Neural cell (in vitro differentiated cells): Measurements from ENCODE around the gene PLEKHA5. TPM values are rescaled to one million over a fixed set of nuclear protein-coding genes. Genes with fewer than 3 reads are reported as not detected.

Source experiments
- H2AFZ ChIP-seq: fragments of 200-600, 300-800 bp; sonication (generic), shearing (Covaris generic); 2 replicates; pipeline ENCODE4 v1.6.0; 2014; ENCODE audit warnings: low read depth, mild to moderate bottlenecking, antibody characterized with exemption, low read length, moderate library complexity
- H3F3A ChIP-seq: fragments of 200-600 bp; shearing (Covaris generic); 2 replicates; pipeline ENCODE4 v1.6.1; 2016; ENCODE audit warnings: mild to moderate bottlenecking, moderate library complexity, mixed read lengths, antibody characterized with exemption, low read length; ENCODE audit not compliant: insufficient read depth, poor library complexity, severe bottlenecking
- H3K27ac ChIP-seq: fragments of 200-600, 300-800 bp; sonication (generic), shearing (Covaris generic); 2 replicates; pipeline ENCODE4 v1.5.1; 2014; ENCODE audit warnings: mild to moderate bottlenecking, low read length, moderate library complexity
- H3K27me3 ChIP-seq: fragments of 300-800, 200-600 bp; sonication (generic), shearing (Covaris generic); 2 replicates; pipeline ENCODE4 v1.6.0; 2014; ENCODE audit warnings: mild to moderate bottlenecking, low read depth, low read length, moderate library complexity; ENCODE audit not compliant: insufficient read depth
- H3K36me3 ChIP-seq: fragments of 300-800, 200-600 bp; sonication (generic), shearing (Covaris generic); 2 replicates; pipeline ENCODE4 v1.5.1; 2014; ENCODE audit warnings: mild to moderate bottlenecking, antibody characterized with exemption, low read length, moderate library complexity; ENCODE audit not compliant: insufficient read depth
- H3K4me2 ChIP-seq: fragments of 300-800, 200-600 bp; sonication (generic), shearing (Covaris generic); 2 replicates; pipeline ENCODE4 v1.6.0; 2014; ENCODE audit warnings: mild to moderate bottlenecking, low read length
- H3K4me3 ChIP-seq: fragments of 300-800, 200-600 bp; sonication (generic), shearing (Covaris generic); 2 replicates; pipeline ENCODE4 v1.5.1; 2014; ENCODE audit warnings: mild to moderate bottlenecking, low read length, moderate library complexity
- H3K79me2 ChIP-seq: fragments of 200-600 bp; shearing (Covaris generic); replicated peaks from 2 replicates; pipeline ENCODE4 v1.6.0; 2014; ENCODE audit warnings: mild to moderate bottlenecking, low read length, moderate library complexity; ENCODE audit not compliant: insufficient read depth
- H3K9ac ChIP-seq: fragments of 300-800, 200-600 bp; sonication (generic), shearing (Covaris generic); 2 replicates; pipeline ENCODE4 v1.6.1; 2016; ENCODE audit warnings: mild to moderate bottlenecking, low read length, mixed read lengths
- H3K9me2 ChIP-seq: fragments of 200-600 bp; shearing (Covaris generic); 2 replicates; pipeline ENCODE4 v1.6.1; 2016; ENCODE audit warnings: mild to moderate bottlenecking, low read length, mixed read lengths; ENCODE audit not compliant: insufficient read depth
- H3K9me3 ChIP-seq: fragments of 200-600, 300-800 bp; sonication (generic), shearing (Covaris generic); 2 replicates; pipeline ENCODE4 v1.6.1; 2016; ENCODE audit warnings: mild to moderate bottlenecking, mixed run types, low read length, moderate library complexity, mixed read lengths
- H4K20me1 ChIP-seq: fragments of 200-600 bp; shearing (Covaris generic); 2 replicates; pipeline ENCODE4 v1.6.1; 2016; ENCODE audit warnings: mild to moderate bottlenecking, mixed run types; ENCODE audit not compliant: insufficient read depth
- CTCF ChIP-seq: fragments of 450-650 bp; IDR thresholded peaks from 2 replicates; pipeline ENCODE4 v1.5.1; 2014; ENCODE audit warnings: antibody characterized with exemption, mild to moderate bottlenecking, moderate library complexity; ENCODE audit not compliant: poor library complexity, severe bottlenecking
- EP300 ChIP-seq: fragments of 450-650 bp; conservative IDR thresholded peaks from 2 replicates; pipeline ENCODE4 v1.6.1; 2014; ENCODE audit warnings: antibody characterized with exemption, mild to moderate bottlenecking, moderate library complexity; ENCODE audit not compliant: poor library complexity, severe bottlenecking
- EZH2 ChIP-seq: fragments of 200-600, 300-800 bp; shearing (Covaris generic), sonication (generic); IDR thresholded peaks from 2 replicates; pipeline ENCODE4 v1.6.1; 2014; ENCODE audit warnings: antibody characterized with exemption, low read length, borderline replicate concordance, mild to moderate bottlenecking; ENCODE audit not compliant: insufficient read depth, poor library complexity, severe bottlenecking
- MXI1 ChIP-seq: fragments of 450-650 bp; conservative IDR thresholded peaks from 2 replicates; pipeline ENCODE4 v1.6.1; 2014; ENCODE audit warnings: antibody characterized with exemption, mild to moderate bottlenecking; ENCODE audit not compliant: poor library complexity, severe bottlenecking
- POLR2AphosphoS5 ChIP-seq: IDR thresholded peaks from 2 replicates; pipeline ENCODE4 v1.6.1; 2012
- RAD21 ChIP-seq: fragments of 450-650 bp; conservative IDR thresholded peaks from 2 replicates; pipeline ENCODE4 v1.6.1; 2014; ENCODE audit warnings: antibody characterized with exemption, mild to moderate bottlenecking, moderate library complexity
- REST ChIP-seq: IDR thresholded peaks from 2 replicates; pipeline ENCODE4 v1.6.1; 2012; ENCODE audit warnings: borderline replicate concordance
- SMC3 ChIP-seq: fragments of 450-650 bp; conservative IDR thresholded peaks from 2 replicates; pipeline ENCODE4 v1.6.1; 2014; ENCODE audit warnings: antibody characterized with exemption, mild to moderate bottlenecking, moderate library complexity; ENCODE audit not compliant: poor library complexity
- TAF1 ChIP-seq: IDR thresholded peaks from 2 replicates; pipeline ENCODE4 v1.6.1; 2012; ENCODE audit warnings: low read depth
- polyA plus RNA-seq: library from polyadenylated mRNA; depleted of rRNA; stranded (reverse); fragments of >200 nt; gene quantifications from 2 replicates; pipeline ENCODE4 v1.2.3, GENCODE V29; 2014

Gene PLEKHA5
- polyA plus RNA-seq, 1 donor from 2014 or later, result 130 TPM

GRCh38 chr12:19415563-19415962 lies 286.0 kb downstream of the PLEKHA5 start:
- Histone ChIP-seq H3K36me3 (no peaks in the 10 kb centered on the region), H3F3A (no peaks in the 10 kb centered on the region), H3K9ac (no peak overlapping the region), H3K9me3 (no peaks in the 10 kb centered on the region), H3K27ac (no peak overlapping the region), H3K79me2 (no peaks in the 10 kb centered on the region), H3K27me3 (no peaks in the 10 kb centered on the region), H2AFZ (no peak overlapping the region), H4K20me1 (no peaks in the 10 kb centered on the region), H3K9me2 (no peaks in the 10 kb centered on the region), H3K4me2 (no peak overlapping the region), H3K4me3 (no peak overlapping the region)
- no peak for TF ChIP-seq CTCF
- no peak for TF ChIP-seq EP300
- no peak for TF ChIP-seq MXI1
- no peak for TF ChIP-seq TAF1
- no peak for TF ChIP-seq RAD21
- TF ChIP-seq SMC3, result no peak
- TF ChIP-seq REST, result no peak
- no peak for TF ChIP-seq POLR2AphosphoS5
- no peak for TF ChIP-seq EZH2

- Histone ChIP-seq H3K4me2 (no peak overlapping the region), H2AFZ (no peak overlapping the region), H3K9me2 (no peaks in the 10 kb centered on the region), H3F3A (no peaks in the 10 kb centered on the region), H3K79me2 (no peaks in the 10 kb centered on the region), H3K4me3 (no peak overlapping the region), H3K9me3 (no peaks in the 10 kb centered on the region), H3K9ac (no peak overlapping the region), H3K36me3 (no peaks in the 10 kb centered on the region), H4K20me1 (no peaks in the 10 kb centered on the region), H3K27me3 (no peaks in the 10 kb centered on the region), H3K27ac (no peak overlapping the region)
- no peak for TF ChIP-seq TAF1
- TF ChIP-seq MXI1, result no peak
- no peak for TF ChIP-seq CTCF
- TF ChIP-seq POLR2AphosphoS5, result no peak
- no peak for TF ChIP-seq RAD21
- no peak for TF ChIP-seq SMC3
- TF ChIP-seq EP300, result no peak
- no peak for TF ChIP-seq EZH2
Measured at GRCh38 chr12:19419086-19419485, 289.6 kb downstream of the PLEKHA5 start.
